CD4-positive, CD25-positive, alpha-beta regulatory T cell (primary cell): Measurements from ENCODE around the gene B3GAT1. TPM values are rescaled to one million over a fixed set of nuclear protein-coding genes. Genes with fewer than 3 reads are reported as not detected.

ENCODE experiments used
- ATAC-seq, 2 donors: fragments of 150-1000 bp; cut with Tn5 transposase; one replicate each; pipeline ENCODE4 v1.10.0; 2021; ENCODE audit warnings: low read depth in 2 of 2, moderate number of reproducible peaks in 2 of 2, moderate library complexity in 1 of 2
- DNase-seq, 3 donors: peaks; one replicate each; pipeline versions ENCODE4 v3.0.0 to v3.0.0-alpha.2; 2012 to 2022; ENCODE audit warnings: mixed read lengths in 1 of 3
- H3K27ac ChIP-seq: one replicate; pipeline ENCODE4 v1.7.0; 2013; ENCODE audit warnings: mild to moderate bottlenecking, low read length; ENCODE audit not compliant: insufficient read depth, poor library complexity, severe bottlenecking
- H3K27me3 ChIP-seq: one replicate; pipeline ENCODE4 v1.7.0; 2013; ENCODE audit warnings: low read length; ENCODE audit not compliant: control insufficient read depth, insufficient read depth
- H3K36me3 ChIP-seq: one replicate; pipeline ENCODE4 v1.7.0; 2013; ENCODE audit warnings: mild to moderate bottlenecking, low read length, moderate library complexity; ENCODE audit not compliant: control insufficient read depth, insufficient read depth
- H3K4me1 ChIP-seq: 2 replicates; pipeline ENCODE4 v1.7.0; 2013; ENCODE audit warnings: mild to moderate bottlenecking, low read length; ENCODE audit not compliant: insufficient read depth, control insufficient read depth, poor library complexity, severe bottlenecking
- H3K4me3 ChIP-seq: one replicate; pipeline ENCODE4 v1.7.0; 2013; ENCODE audit warnings: low read depth, mild to moderate bottlenecking, low read length, moderate library complexity
- H3K9me3 ChIP-seq, 2 experiments: 1 replicate in 1 of 2; 2 replicates in 1 of 2; pipeline ENCODE4 v1.7.0; 2013; ENCODE audit warnings: low read length in 2 of 2, mild to moderate bottlenecking in 1 of 2, moderate library complexity in 1 of 2; ENCODE audit not compliant: control insufficient read depth in 2 of 2
- H3K27ac Mint-ChIP-seq, 3 donors: one replicate each; pipeline ENCODE4 v1.8.0; 2020 to 2022; ENCODE audit warnings: mild to moderate bottlenecking in 3 of 3, mixed read lengths in 3 of 3, moderate library complexity in 2 of 3
- H3K27me3 Mint-ChIP-seq: one replicate; pipeline ENCODE4 v1.8.0; 2022; ENCODE audit warnings: mild to moderate bottlenecking, mixed read lengths
- H3K36me3 Mint-ChIP-seq: one replicate; pipeline ENCODE4 v1.8.0; 2020; ENCODE audit warnings: mixed read lengths
- H3K4me1 Mint-ChIP-seq, 4 donors: one replicate each; pipeline ENCODE4 v1.8.0; 2020 to 2022; ENCODE audit warnings: mixed read lengths in 4 of 4, mild to moderate bottlenecking in 1 of 4
- H3K4me3 Mint-ChIP-seq, 4 donors: one replicate each; pipeline ENCODE4 v1.8.0; 2020 to 2022; ENCODE audit warnings: mild to moderate bottlenecking in 4 of 4, mixed read lengths in 4 of 4, moderate library complexity in 3 of 4
- H3K9me3 Mint-ChIP-seq, 7 donors: one replicate each; pipeline ENCODE4 v1.8.0; 2020 to 2022; ENCODE audit warnings: mixed read lengths in 7 of 7, mild to moderate bottlenecking in 3 of 7, moderate library complexity in 2 of 7
- polyA plus RNA-seq, 4 donors: library from polyadenylated mRNA; unstranded; fragments of 300-500 nt; fragmentation: Illumina TruSeq; gene quantifications; one replicate each; pipeline ENCODE4 v1.2.3, GENCODE V29; 2021
- total RNA-seq: library from RNA; stranded (reverse); gene quantifications from one replicate; pipeline ENCODE4 v1.2.3, GENCODE V29; 2022

B3GAT1 gene
- total and polyA plus RNA-seq, 5 donors from 2014 or later: 1.9 TPM; not detected in 4

DNA sequence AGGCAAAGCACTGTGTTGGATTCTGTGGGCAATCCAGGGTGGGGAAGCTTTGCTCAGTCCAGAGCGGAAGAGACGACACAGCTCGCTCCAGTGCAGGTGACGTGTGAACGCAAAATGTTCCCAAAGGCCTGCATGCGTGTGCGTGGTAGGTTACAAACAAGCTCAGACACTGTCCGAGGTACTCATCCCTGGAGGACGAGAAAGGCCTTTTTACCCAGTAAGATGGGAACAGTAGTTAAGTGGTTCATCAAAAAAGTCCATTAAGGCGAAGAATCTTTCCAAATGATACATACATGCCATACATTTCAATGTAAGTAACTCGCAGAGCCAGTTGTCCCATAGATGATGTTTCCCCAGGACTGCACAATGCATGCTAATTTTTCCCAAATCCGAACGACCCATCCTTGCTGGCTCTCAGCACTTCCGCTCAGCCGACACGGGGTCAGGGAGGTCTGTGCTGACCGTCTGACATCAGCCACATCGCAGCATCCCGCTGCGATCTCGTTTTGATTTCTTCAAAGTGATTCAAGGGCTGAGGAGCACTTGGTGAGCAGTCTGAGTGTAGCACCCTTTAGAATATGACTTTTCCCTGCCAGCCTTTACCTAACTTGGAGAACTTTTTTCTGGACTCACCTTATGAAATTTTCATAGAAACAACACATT, 19.0 kb downstream of the B3GAT1 start:
- peaks cover 0 to 1% (median 0%) of the 10 kb centered on the region in 7 donors for H3K9me3 Mint-ChIP-seq
- no peaks in the 10 kb centered on the region for H3K36me3 Mint-ChIP-seq
- H3K36me3 ChIP-seq: no peaks in the 10 kb centered on the region
- no peaks in the 10 kb centered on the region for H3K4me1 ChIP-seq
- no peaks in the 10 kb centered on the region for H3K27me3 ChIP-seq
- ATAC-seq: no peak
- H3K27ac Mint-ChIP-seq: no peak overlapping the region
- H3K4me1 Mint-ChIP-seq: no peaks in the 10 kb centered on the region
- H3K4me3 Mint-ChIP-seq: no peak overlapping the region
- no peak for DNase-seq
- H3K27me3 Mint-ChIP-seq: peaks cover 4% of the 10 kb centered on the region
- no peak overlapping the region for H3K27ac ChIP-seq
- no peaks in the 10 kb centered on the region for H3K9me3 ChIP-seq
- no peak overlapping the region for H3K4me3 ChIP-seq

GRCh38 chr11:134391656-134392055, 20.4 kb downstream of the B3GAT1 start:
- H3K9me3 ChIP-seq: no peaks in the 10 kb centered on the region
- H3K4me1 Mint-ChIP-seq: peaks cover 0 to 9% (median 2%) of the 10 kb centered on the region in 4 donors
- H3K27me3 Mint-ChIP-seq: peaks cover 4% of the 10 kb centered on the region
- ATAC-seq (no peak), DNase-seq (no peak)
- no peak overlapping the region for H3K4me3 ChIP-seq
- H3K4me1 ChIP-seq: peaks cover 7% of the 10 kb centered on the region
- no peaks in the 10 kb centered on the region for H3K36me3 Mint-ChIP-seq
- H3K4me3 Mint-ChIP-seq: no peak overlapping the region
- H3K27me3 ChIP-seq: no peaks in the 10 kb centered on the region
- H3K9me3 Mint-ChIP-seq: no peaks in the 10 kb centered on the region
- no peak overlapping the region for H3K27ac ChIP-seq
- no peaks in the 10 kb centered on the region for H3K36me3 ChIP-seq
- no peak overlapping the region for H3K27ac Mint-ChIP-seq

- Mint-ChIP-seq H3K9me3 (no peaks in the 10 kb centered on the region), H3K27ac (no peak overlapping the region), H3K4me1 (peaks cover 0 to 14% (median 2%) of the 10 kb centered on the region in 4 donors), H3K4me3 (no peak overlapping the region), H3K36me3 (no peaks in the 10 kb centered on the region), H3K27me3 (peaks cover 3% of the 10 kb centered on the region)
- H3K9me3 ChIP-seq: no peaks in the 10 kb centered on the region
- H3K27me3 ChIP-seq: no peaks in the 10 kb centered on the region
- no peak overlapping the region for H3K27ac ChIP-seq
- DNase-seq: no peak
- H3K4me3 ChIP-seq: no peak overlapping the region
- ATAC-seq: no peak
- H3K36me3 ChIP-seq: no peaks in the 10 kb centered on the region
- H3K4me1 ChIP-seq: peaks cover 10% of the 10 kb centered on the region
Observed at GRCh38 chr11:134390706-134391569, 21.1 kb downstream of the B3GAT1 start.

DNA sequence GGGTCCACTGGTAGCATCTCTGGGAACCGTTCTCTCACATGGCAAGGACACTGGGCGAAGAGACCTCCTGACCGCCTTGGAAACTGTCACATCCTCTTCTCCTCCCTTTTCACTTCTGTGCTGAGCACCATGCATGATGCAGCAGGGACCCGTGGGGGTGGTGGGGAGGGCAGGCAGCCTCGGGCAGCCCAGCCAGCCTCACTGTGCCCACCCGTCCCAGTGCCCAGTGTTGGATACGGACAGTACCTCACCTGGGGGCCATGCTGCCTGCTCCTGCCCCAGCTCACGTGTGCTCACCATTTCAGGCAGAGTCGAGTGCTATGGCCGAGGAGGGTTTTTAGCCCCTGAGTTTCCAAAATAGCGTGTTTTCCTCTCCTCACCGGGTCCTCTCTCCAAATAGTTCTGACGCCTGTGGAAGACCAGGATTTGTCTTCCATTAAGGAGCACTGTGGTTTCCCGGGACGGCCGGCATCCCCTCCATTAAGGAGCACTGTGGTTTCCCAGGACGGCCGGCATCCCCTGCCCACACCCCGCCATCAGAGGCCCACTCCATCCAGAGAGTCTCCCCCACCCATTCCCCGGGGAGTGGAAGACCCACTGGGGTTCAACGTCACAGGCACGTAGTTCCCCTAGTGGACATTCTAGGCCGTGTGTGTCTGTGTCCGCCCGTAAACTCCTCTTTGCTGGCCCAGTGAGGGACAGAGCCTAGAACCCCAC, 22.4 kb downstream of the B3GAT1 start:
- H3K27ac Mint-ChIP-seq: no peak overlapping the region
- ATAC-seq (no peak), DNase-seq (no peak)
- no peaks in the 10 kb centered on the region for H3K9me3 Mint-ChIP-seq
- no peaks in the 10 kb centered on the region for H3K36me3 Mint-ChIP-seq
- H3K4me1 ChIP-seq: peaks cover 10% of the 10 kb centered on the region
- H3K27me3 ChIP-seq: no peaks in the 10 kb centered on the region
- no peaks in the 10 kb centered on the region for H3K9me3 ChIP-seq
- no peak overlapping the region for H3K4me3 Mint-ChIP-seq
- H3K27me3 Mint-ChIP-seq: no peaks in the 10 kb centered on the region
- no peak overlapping the region for H3K4me3 ChIP-seq
- no peak overlapping the region for H3K27ac ChIP-seq
- H3K36me3 ChIP-seq: no peaks in the 10 kb centered on the region
- H3K4me1 Mint-ChIP-seq: peaks cover 0 to 14% (median 2%) of the 10 kb centered on the region in 4 donors

GRCh38 chr11:134388590-134388989, 23.5 kb downstream of the B3GAT1 start:
- Histone ChIP-seq H3K4me3 (no peak overlapping the region), H3K27ac (no peak overlapping the region), H3K4me1 (peaks cover 10% of the 10 kb centered on the region), H3K9me3 (no peaks in the 10 kb centered on the region), H3K36me3 (no peaks in the 10 kb centered on the region), H3K27me3 (no peaks in the 10 kb centered on the region)
- Mint-ChIP-seq H3K9me3 (no peaks in the 10 kb centered on the region), H3K4me3 (no peak overlapping the region), H3K36me3 (no peaks in the 10 kb centered on the region), H3K27me3 (no peaks in the 10 kb centered on the region), H3K4me1 (peaks cover 0 to 14% (median 2%) of the 10 kb centered on the region in 4 donors), H3K27ac (no peak overlapping the region)
- DNase-seq: no peak
- no peak for ATAC-seq

DNA sequence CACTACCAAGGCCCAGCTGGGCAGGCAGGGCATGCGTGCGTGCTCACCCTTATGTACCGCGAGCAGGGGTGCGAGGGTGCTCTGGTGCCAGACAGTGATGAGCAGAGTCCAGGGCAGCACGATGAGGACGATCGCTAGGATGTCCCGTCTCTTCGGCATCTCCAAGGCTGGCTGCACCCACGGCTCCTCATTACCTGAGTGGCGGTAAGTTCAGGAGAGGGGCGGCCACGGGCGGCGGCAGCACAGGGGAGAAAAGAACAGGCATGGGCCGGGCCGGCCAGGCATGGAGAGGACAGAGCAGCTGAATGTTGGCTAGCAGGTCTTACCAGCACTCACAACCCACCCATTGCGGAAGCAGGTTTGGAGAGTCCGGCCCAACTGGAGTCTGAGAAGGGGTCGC, 24.5 kb downstream of the B3GAT1 start:
- peaks cover 10% of the 10 kb centered on the region for H3K4me1 ChIP-seq
- H3K27ac ChIP-seq: no peak overlapping the region
- no peaks in the 10 kb centered on the region for H3K9me3 ChIP-seq
- Mint-ChIP-seq H3K4me3 (no peak overlapping the region), H3K27me3 (no peaks in the 10 kb centered on the region), H3K27ac (no peak overlapping the region), H3K36me3 (no peaks in the 10 kb centered on the region), H3K9me3 (no peaks in the 10 kb centered on the region), H3K4me1 (peaks cover 0 to 14% (median 2%) of the 10 kb centered on the region in 4 donors)
- H3K4me3 ChIP-seq: no peak overlapping the region
- H3K27me3 ChIP-seq: no peaks in the 10 kb centered on the region
- no peaks in the 10 kb centered on the region for H3K36me3 ChIP-seq
- ATAC-seq (no peak), DNase-seq (no peak)

DNA sequence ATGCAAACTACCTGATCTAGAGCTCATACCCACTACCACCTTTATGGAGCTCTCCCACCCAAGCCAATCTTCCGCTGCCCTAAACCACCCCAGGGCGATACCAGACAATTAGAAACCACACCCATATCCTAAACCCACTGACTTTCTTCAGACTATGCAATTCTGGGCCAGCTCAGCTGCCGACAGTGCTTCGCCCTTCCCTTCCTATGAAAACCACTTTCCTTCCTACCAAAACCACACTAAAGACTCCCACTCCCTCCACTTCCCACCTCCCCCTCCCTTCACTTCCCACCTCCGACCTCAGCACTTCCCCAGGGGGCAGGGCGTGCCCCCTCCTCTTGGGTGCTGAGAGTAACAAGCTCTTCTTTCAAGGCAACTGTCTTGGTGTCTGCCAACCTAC, 25.1 kb downstream of the B3GAT1 start:
- Histone ChIP-seq H3K4me3 (no peak overlapping the region), H3K27me3 (no peaks in the 10 kb centered on the region), H3K36me3 (no peaks in the 10 kb centered on the region), H3K9me3 (no peaks in the 10 kb centered on the region), H3K4me1 (peaks cover 10% of the 10 kb centered on the region), H3K27ac (no peak overlapping the region)
- Mint-ChIP-seq H3K27me3 (no peaks in the 10 kb centered on the region), H3K4me3 (no peak overlapping the region), H3K9me3 (no peaks in the 10 kb centered on the region), H3K4me1 (peaks cover 0 to 14% (median 2%) of the 10 kb centered on the region in 4 donors), H3K27ac (peak overlapping the region in 1 of 3 donors; percentile 5), H3K36me3 (no peaks in the 10 kb centered on the region)
- DNase-seq: no peak
- no peak for ATAC-seq
